Lower leg skin (tissue), 3 donors: Measurements from ENCODE around the gene TGFB2.

ENCODE experiments used
- CTCF ChIP-seq, 3 donors: fragments of 450-650 bp; IDR thresholded peaks; one replicate each; pipeline ENCODE4 v1.5.1; 2016; ENCODE audit warnings: antibody characterized with exemption in 3 of 3, mild to moderate bottlenecking in 3 of 3, moderate library complexity in 2 of 3
- POLR2A ChIP-seq, 2 donors: fragments of 450-650 bp; IDR thresholded peaks; one replicate each; pipeline ENCODE4 v1.6.1; 2016 to 2017; ENCODE audit warnings: antibody characterized with exemption in 2 of 2, mild to moderate bottlenecking in 1 of 2, moderate library complexity in 1 of 2

DNA sequence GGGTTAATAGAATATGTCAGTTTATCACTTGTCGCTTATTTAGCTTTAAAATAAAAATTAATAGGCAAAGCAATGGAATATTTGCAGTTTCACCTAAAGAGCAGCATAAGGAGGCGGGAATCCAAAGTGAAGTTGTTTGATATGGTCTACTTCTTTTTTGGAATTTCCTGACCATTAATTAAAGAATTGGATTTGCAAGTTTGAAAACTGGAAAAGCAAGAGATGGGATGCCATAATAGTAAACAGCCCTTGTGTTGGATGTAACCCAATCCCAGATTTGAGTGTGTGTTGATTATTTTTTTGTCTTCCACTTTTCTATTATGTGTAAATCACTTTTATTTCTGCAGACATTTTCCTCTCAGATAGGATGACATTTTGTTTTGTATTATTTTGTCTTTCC is 98.1 kb downstream of the TGFB2 start:
- no peak for TF ChIP-seq CTCF (IDR thresholded peaks at IDR 0.05)
- no peak for TF ChIP-seq POLR2A (IDR thresholded peaks at IDR 0.05)
